GM10266 (cell line): Measurements from ENCODE around the gene CADM1.

Experiments
- DNase-seq: peaks from one replicate; pipeline ENCODE4 v3.0.0; 2012; ENCODE audit errors: extremely low spot score
- CTCF ChIP-seq: IDR thresholded peaks from 2 replicates; pipeline ENCODE4 v1.5.1; 2012; ENCODE audit warnings: mild to moderate bottlenecking, low read depth; ENCODE audit not compliant: control insufficient read depth, insufficient read depth; ENCODE audit errors: missing control alignments

The CADM1 gene

GRCh38 chr11:115297330-115297729, 206.9 kb downstream of the CADM1 start:
- no peak for DNase-seq
- TF ChIP-seq CTCF: no peak

GRCh38 chr11:115291325-115291724, 212.9 kb downstream of the CADM1 start:
- DNase-seq: no peak
- TF ChIP-seq CTCF: no peak

GRCh38 chr11:115290893-115291292, 213.3 kb downstream of the CADM1 start:
- no peak for TF ChIP-seq CTCF
- DNase-seq: no peak

GRCh38 chr11:115290479-115290878, 213.7 kb downstream of the CADM1 start:
- no peak for TF ChIP-seq CTCF

GRCh38 chr11:115287266-115287665, 216.9 kb downstream of the CADM1 start:
- TF ChIP-seq CTCF: no peak
- no peak for DNase-seq

More at GRCh38 chr11:115290479-115290878, 213.7 kb downstream of the CADM1 start:
- no peak for DNase-seq

GRCh38 chr11:115286614-115287013, 217.6 kb downstream of the CADM1 start:
- TF ChIP-seq CTCF: no peak
- no peak for DNase-seq

- no peak for TF ChIP-seq CTCF
- no peak for DNase-seq
These were observed 219.4 kb downstream of the CADM1 start for GRCh38 chr11:115284773-115285172.

- no peak for DNase-seq
- no peak for TF ChIP-seq CTCF
These were observed 221.3 kb downstream of the CADM1 start for GRCh38 chr11:115282923-115283322.
